GM15510 (cell line): ENCODE results near the gene ABCG4.

Experiments used
- POLR2A ChIP-seq: IDR thresholded peaks from 3 replicates; pipeline ENCODE4 v1.6.1; 2011; ENCODE audit warnings: borderline replicate concordance; ENCODE audit not compliant: insufficient read length; ENCODE audit errors: extremely low read depth

The ABCG4 gene

DNA sequence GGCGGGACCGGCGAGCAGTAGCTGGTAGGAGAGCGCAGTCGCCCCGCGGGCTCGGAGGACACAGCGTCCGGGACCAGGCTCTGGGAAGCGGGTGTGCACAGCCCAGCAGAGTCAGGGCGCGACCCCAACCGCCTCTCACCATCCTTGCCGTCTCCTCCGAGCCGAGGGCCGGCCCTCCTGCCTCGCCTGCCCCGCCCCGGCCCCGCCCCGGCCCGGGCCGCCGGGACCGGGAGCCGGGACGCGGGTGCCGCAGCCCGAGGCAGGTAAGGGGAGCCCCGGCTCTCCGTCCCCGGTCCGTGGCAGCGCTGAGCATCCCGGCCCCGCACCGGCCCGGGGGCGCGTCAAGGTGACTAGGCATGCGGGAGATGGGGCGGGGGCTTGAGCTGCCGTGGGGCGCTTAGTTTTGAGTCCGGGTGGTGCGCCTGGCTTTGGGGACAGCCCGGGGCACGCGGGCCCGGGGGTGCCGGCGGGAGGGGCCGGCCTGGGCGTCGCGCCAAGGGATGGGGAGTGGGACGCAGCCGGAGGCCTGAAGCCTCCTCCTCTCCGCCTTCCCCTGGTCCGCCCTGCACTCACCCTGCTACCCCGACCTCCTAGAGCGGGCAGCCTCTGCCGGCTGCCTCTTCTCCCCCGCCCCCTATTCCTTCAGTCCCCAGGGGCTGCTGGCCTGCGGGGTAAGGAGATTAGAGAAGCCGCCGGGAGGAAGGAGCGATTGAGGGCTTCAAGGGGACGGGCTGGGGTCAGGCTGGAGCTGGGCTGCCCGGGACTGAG, at the start of gene ABCG4:
ABCG4 (plus strand) TSS at position 35 of the 768 bp plus-strand sequence. CDS start 914 bp downstream, outside the sequence.
- TF ChIP-seq POLR2A: no peak

DNA sequence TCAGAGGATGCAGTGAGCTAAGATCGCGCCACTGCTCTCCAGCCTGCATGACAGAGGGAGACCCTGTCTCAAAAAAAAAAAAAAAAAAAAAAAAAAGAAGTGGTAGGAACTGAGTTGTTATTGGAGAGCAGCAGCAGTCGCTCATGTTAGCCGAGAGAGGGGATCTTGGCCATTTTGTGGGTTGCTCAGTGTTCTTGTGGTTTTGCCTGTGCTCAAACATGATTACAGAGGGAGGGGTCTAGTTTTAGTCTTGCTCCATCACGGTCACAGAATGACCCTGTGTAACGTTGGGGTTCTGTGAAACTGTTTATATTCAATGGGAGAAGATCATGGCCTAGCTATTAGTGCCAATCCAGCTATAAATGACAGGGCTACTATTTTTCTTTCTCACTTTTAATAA, 49.1 kb upstream of the ABCG4 start:
- TF ChIP-seq POLR2A: no peak

DNA sequence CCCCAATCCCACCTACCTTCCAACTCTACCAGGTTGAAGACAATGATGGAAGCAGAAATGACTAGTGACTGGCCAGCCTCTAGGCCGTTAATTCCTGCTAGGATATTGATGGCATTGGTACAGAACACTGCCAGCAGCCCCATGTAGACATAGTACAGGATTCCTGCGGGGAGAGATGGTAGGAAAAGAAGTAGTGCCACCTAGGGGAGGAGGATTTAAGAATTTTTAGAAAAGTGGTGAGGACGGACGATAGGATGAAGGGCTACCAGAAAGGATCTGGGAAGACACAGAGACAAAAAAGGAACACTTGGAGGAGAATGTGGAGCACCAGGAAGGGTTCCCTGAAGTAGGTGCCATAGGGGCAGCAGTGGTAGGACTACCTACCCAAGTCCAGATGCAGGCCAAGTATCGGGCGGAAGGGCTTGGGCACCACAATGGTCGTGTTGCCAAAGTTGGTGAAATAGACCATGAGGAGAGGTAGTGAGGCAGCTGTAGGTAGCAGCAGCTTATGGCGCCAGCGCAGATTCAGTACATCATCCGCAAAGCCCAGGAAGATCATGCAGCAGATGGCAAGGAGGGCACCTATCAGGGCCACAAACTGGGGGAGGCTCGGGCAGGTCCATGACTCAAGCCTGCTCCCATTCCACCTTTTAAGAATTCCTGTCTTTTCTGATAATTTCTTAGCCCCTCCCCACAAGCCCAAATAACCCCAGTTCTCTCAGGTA, 48.4 kb upstream of the ABCG4 start:
- no peak for TF ChIP-seq POLR2A

DNA sequence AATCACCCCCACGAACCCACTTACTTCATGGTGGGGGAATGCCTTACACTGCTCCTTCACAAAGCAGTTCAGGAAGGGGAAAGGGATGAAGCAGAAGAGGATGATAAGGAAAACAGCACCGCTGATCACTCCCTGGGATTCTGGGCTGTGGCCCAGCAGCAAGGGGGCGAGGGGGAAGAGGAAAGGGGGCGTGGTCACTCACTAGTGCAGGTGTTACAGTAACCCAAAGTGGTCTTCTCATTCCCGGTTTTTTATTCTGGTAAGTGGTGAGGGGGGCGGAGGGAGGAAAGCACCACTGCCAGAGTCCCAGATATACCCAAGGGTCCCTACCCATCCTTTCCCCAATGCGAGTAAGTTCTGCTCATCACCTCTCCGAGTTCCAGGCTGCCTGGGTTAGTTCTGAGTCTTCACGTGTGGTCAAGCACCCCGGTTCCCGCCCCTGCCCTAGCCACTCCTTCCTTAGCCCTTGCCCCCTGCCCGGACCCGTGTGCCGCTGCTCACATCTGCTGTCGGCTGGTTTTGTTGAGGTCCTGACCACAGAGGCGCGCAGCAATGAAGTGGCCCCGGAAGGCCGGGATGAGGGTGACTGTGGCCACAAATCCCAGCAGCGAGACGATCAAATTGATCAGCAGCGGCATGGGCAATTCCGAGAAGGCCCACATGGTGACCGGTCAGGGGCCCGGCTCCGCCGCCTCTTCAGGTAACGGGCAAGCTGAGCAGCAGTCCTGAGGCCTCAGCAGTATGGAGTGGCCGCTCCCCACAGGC, 47.7 kb upstream of the ABCG4 start:
- no peak for TF ChIP-seq POLR2A

DNA sequence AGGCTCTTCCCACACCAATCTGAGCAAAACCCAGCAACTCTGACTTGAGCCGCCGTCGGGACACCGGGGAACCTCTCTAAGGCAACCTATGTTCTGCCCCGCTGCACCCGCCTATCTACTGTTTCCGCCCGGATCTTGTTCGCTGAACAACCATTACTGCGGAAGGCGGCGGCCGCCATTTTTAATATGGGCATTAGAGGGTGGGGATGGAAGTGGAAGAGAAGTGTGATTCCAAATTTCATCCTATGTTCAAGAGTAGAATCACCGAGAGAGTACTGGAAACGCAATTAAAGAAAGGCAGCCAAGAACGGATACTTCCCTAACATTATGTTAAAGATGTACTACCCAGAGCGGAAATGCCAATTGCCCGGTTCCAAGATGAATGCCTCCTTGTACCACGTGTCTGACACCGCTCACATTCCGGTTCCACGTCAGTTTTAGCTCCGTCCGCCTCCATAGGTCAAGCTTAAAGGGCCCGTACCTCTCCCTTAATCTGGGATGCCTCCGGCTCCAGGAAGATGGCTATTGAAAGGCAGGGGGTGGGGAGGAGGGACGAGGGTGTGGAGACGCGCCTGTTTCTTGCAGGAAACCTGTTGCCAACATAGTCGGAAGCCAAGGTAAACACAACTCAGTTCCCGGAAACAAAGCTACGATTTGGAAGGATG, 47.0 kb upstream of the ABCG4 start, which contains the start of gene DPAGT1:
DPAGT1 (minus strand) TSS at position 95 of the 665 bp plus-strand sequence. CDS start 198 bp downstream, outside the sequence.
- TF ChIP-seq POLR2A: no peak

DNA sequence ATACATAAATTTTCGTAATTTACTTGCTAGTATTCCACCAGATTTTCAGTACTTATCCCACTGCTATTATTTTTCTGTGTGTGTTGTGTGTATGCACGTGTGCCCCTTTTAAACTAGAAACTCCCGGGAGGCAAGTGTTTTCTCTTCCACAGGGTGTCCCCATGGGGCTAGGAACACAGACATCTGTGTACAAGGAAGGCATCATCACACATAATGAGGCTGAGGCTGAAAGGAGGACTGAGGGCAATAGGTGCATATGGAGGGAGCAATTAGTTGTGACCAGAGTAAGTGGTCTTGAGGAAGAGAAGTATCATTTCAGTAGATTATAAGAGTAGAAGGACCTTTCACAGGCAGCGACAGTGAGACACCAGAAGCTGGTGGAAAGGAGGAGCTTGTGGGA, 45.1 kb upstream of the ABCG4 start:
- no peak for TF ChIP-seq POLR2A

DNA sequence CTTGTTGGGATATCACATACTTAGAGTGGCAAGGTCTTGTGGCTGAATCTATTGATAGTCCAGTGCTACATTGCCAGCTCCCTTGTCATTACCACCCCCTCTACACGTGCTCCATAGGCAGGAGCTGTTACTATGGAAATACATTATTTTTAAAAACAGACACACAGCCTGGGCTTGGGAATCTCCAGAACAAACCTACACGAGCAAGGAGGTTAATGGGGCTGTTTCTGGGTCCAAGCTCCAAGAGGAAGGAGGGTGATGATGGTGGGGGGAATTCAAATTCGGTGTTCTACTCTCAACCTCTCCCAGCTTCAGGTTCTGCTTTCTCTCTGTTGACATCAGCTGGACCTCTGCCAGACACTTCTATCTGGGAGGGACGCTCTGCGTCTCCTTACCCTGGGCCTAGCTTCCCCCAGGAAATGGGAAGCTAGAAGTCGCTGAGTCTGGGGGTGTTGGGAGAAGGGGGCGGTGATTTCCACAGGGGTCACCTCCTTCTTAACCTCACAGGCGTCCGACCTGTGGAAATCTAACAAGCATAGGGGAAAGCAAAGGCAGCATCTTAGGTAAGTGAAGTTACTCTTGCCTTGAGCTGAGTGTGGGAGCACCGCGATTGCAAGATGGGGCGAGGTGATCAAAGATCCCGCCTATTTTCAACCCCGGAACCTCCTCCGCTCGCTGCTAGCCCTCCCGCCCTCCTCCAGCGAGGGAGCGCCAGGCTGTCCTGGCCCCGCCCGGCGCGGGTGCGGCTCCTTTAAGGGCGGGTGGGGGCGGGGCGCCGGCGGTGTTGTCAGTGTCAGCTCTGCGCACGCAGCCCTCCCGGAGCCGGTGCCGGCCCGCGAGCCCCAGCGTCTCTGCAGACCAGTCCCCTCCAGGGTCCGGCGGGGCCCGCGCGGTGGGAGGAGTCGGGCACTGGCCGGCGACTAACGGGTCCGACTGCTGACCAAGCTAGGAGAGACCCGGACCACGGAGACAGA, 42.0 kb upstream of the ABCG4 start, which contains the start of gene C2CD2L:
C2CD2L (plus strand) TSS at position 781 of the 974 bp plus-strand sequence. CDS start 398 bp downstream, outside the sequence.
- TF ChIP-seq POLR2A: peak; percentile 76

DNA sequence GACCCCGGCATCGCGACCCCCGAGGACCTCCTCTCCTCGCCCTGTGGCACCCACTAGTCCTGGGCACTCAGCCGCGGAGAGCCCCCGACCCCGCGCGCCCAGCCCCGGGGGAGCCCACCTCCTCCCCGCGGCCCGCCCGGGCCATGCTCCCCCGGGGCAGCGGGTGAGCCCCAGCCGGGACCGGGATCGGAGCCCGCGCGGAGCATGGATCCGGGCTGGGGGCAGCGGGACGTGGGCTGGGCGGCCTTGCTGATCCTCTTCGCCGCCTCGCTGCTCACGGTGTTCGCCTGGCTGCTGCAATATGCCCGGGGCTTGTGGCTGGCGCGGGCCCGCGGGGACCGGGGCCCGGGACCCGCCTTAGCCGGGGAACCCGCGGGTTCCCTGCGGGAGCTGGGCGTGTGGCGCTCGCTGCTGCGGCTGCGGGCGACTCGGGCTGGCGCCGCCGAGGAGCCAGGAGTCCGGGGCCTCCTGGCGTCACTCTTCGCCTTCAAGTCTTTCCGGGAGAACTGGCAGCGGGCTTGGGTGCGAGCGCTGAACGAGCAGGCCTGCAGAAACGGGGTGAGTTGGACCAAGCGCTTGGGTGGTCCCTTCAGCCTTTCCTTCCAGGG, 41.2 kb upstream of the ABCG4 start:
- no peak for TF ChIP-seq POLR2A

DNA sequence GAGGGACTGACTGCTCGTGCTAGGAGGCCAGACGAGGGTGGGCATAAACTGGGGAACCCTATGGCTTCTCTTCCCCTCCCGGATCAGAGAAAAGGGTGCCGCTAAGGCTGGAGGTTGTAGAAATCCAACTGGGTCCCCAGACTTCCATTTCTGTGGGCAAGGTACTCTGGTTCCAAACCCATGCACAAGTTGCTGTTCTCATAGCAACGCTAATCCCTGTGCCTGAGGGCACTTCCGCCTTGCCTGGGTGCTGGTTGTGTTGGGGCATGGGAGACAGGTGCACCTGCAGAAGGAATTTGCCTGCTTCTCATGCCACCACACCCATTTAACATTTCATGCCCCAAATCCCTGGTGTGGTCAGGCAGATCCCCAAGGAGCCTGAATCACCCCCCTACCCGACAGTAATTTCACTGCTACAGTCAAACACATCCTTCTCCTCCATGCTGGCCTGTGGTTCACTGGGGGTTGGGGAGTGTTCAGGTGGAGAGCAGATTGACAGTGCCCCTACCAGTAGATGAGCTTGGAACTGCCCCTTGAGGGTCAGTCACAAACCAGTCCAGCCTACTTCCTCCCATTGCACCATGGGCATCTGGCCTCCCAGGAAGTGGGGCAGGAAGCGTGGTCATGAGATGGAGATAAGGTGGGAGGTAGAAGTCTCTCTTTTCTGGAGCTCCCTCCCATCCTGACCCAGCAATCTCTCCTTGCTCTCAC, 40.6 kb upstream of the ABCG4 start:
- TF ChIP-seq POLR2A: no peak

DNA sequence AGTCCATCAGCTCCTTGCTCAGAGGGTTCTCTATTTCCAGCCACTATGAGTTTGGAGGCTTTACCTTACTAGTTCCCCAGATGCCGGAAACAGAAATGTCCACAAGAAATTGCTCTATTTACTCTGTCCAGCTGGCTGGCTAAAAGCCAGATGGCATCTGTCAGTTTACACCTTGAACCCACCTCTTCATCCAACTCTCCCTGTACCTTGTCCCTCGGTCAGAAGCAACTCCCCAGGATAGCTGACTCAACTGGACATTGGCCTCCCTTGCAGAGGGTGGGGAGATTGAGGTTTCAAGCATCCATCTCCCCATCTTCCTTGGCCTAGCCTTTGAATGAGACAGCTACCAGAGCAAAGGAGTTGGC, 40.0 kb upstream of the ABCG4 start:
- no peak for TF ChIP-seq POLR2A

DNA sequence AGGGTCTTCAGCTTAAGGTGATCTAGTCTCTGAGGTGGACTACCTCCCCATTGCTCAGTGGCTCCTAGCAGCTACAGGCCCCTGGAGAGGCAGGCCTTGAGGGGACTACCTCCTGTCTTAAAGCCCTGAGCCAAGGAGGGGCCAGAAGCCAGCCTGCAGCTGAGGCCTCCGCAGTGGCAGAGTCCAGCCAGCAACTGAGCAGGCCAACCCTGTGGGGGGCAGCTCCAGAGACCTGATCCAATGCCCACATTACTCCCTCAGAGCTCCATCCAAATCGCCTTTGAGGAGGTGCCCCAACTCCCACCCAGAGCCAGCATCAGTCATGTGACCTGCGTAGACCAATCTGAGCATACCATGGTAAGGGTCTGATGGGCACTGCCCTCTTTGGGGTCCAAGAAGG, 39.0 kb upstream of the ABCG4 start:
- TF ChIP-seq POLR2A: no peak

DNA sequence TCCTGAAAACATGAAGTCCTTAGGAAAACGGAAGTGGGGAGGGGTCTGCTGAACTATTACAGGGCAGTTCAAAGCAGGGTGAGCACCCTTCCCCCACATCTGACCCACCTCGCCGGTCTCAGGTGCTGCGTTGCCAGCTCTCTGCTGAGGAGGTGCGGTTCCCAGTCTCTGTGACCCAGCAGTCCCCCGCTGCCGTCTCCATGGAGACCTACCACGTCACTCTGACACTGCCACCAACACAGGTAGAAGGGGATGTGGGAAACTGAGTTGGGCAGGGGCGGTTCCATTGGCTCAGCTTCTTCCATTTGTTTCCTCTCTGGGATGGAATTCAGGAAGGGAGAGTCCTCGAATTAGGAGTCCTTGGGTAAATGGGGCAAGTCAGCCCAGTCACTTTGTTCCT, 38.4 kb upstream of the ABCG4 start:
- no peak for TF ChIP-seq POLR2A
